Progenitor cell of endocrine pancreas (in vitro differentiated cells): ENCODE results near the gene PITPNM1. TPM values are rescaled to one million over a fixed set of nuclear protein-coding genes. Genes with fewer than 3 reads are reported as not detected.

Experiments used
- DNase-seq: peaks from one replicate; pipeline ENCODE4 v3.0.0; 2021; ENCODE audit warnings: low spot score; ENCODE audit not compliant: unreplicated experiment
- H3K27ac Mint-ChIP-seq: 2 replicates; pipeline ENCODE4 v1.8.0; 2021; ENCODE audit warnings: mild to moderate bottlenecking, moderate library complexity, mixed read lengths
- H3K27me3 Mint-ChIP-seq: 2 replicates; pipeline ENCODE4 v1.8.0; 2021; ENCODE audit warnings: mixed read lengths
- H3K36me3 Mint-ChIP-seq: 2 replicates; pipeline ENCODE4 v1.8.0; 2022; ENCODE audit warnings: mixed read lengths; ENCODE audit not compliant: insufficient read depth
- H3K4me1 Mint-ChIP-seq: 2 replicates; pipeline ENCODE4 v1.8.0; 2021; ENCODE audit warnings: low read depth, mixed read lengths
- H3K4me3 Mint-ChIP-seq: 2 replicates; pipeline ENCODE4 v1.8.0; 2021; ENCODE audit warnings: low read depth, mild to moderate bottlenecking, moderate library complexity, mixed read lengths
- H3K9me3 Mint-ChIP-seq: 2 replicates; pipeline ENCODE4 v1.8.0; 2021; ENCODE audit warnings: low read depth, mixed read lengths
- CTCF ChIP-seq: fragments of 200-600 bp; sonication (generic); IDR thresholded peaks from one replicate; pipeline ENCODE4 v1.5.0; 2021; ENCODE audit warnings: antibody characterized with exemption, mild to moderate bottlenecking; ENCODE audit not compliant: unreplicated experiment
- total RNA-seq: library from RNA; stranded (reverse); gene quantifications from 2 replicates; pipeline ENCODE4 v1.2.1, GENCODE V29; 2021

The PITPNM1 gene
- total RNA-seq, 1 donor from 2014 or later, result 76.3 TPM

- H3K27me3 Mint-ChIP-seq, result no peaks in the 10 kb centered on the region
- DNase-seq, result no peak
- no peaks in the 10 kb centered on the region for H3K9me3 Mint-ChIP-seq
- peaks cover 4% of the 10 kb centered on the region for H3K36me3 Mint-ChIP-seq
- no peak overlapping the region for H3K4me3 Mint-ChIP-seq
- H3K27ac Mint-ChIP-seq, result no peak overlapping the region
- H3K4me1 Mint-ChIP-seq, result no peaks in the 10 kb centered on the region
- no peak for TF ChIP-seq CTCF
Measured at GRCh38 chr11:67493548-67494370, 11.4 kb downstream of the PITPNM1 start.

- H3K4me1 Mint-ChIP-seq, result no peaks in the 10 kb centered on the region
- peaks cover 4% of the 10 kb centered on the region for H3K36me3 Mint-ChIP-seq
- H3K4me3 Mint-ChIP-seq, result no peak overlapping the region
- TF ChIP-seq CTCF, result no peak
- no peak overlapping the region for H3K27ac Mint-ChIP-seq
- no peak for DNase-seq
- no peaks in the 10 kb centered on the region for H3K27me3 Mint-ChIP-seq
- H3K9me3 Mint-ChIP-seq, result no peaks in the 10 kb centered on the region
Measured at GRCh38 chr11:67492801-67493547, 12.2 kb downstream of the PITPNM1 start.

GRCh38 chr11:67492069-67492727 lies 13.0 kb downstream of the PITPNM1 start:
- Mint-ChIP-seq H3K4me1 (no peaks in the 10 kb centered on the region), H3K4me3 (no peak overlapping the region), H3K36me3 (peaks cover 8% of the 10 kb centered on the region), H3K9me3 (no peaks in the 10 kb centered on the region), H3K27ac (no peak overlapping the region), H3K27me3 (no peaks in the 10 kb centered on the region)
- TF ChIP-seq CTCF, result no peak
- no peak for DNase-seq

GRCh38 chr11:67491276-67492068 lies 13.7 kb downstream of the PITPNM1 start:
- Mint-ChIP-seq H3K27me3 (no peaks in the 10 kb centered on the region), H3K4me1 (no peaks in the 10 kb centered on the region), H3K36me3 (peaks cover 8% of the 10 kb centered on the region)

More at GRCh38 chr11:67491276-67492068, 13.7 kb downstream of the PITPNM1 start:
- no peak for TF ChIP-seq CTCF
- Mint-ChIP-seq H3K9me3 (no peaks in the 10 kb centered on the region), H3K27ac (no peak overlapping the region), H3K4me3 (no peak overlapping the region)
- no peak for DNase-seq
